ENCODE results near the gene MEGF10. TPM values are rescaled to one million over a fixed set of nuclear protein-coding genes. Genes with fewer than 3 reads are reported as not detected.

MEGF10 gene
- polyA plus RNA-seq, 1 experiment: not detected

DNA sequence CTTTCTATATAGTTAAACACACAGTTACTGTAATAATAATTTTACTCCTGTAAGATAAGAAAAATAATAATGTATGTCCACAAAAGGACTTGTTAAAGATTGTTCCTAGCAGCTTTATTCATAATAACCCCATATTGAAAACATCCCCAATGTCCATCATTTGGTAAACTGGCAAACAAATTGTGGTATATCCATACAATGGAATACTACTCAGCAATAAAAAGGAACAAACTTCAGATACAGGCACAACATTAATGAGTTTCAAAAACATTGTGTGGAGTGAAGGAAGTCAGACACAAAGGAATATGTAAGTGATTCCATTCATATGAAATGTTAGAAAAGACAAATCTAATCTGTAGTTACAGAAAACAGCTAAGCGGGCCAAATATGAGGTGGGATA is 1.9 kb upstream of the MEGF10 start:
- no peaks in the 10 kb centered on the region for H3K36me3 ChIP-seq (ENCODE audit: control insufficient read depth, insufficient read depth, low read length)
- no peak for TF ChIP-seq CTCF (IDR thresholded peaks at IDR 0.05; ENCODE audit: insufficient read depth, low read depth, low read length)
- POLR2A ChIA-PET: no interaction called here
- no peak for DNase-seq (ENCODE audit: low read depth)
- no peak overlapping the region for H3K4me3 ChIP-seq (ENCODE audit: low read depth, low read length)
- H3K27me3 ChIP-seq (ENCODE audit: control insufficient read depth, insufficient read depth, low read length): peaks cover 14% of the 10 kb centered on the region
- CTCF ChIA-PET: interaction anchor here (1.2 to 1.4 kb wide), 3 partner anchors 24 to 205 kb away, joined by 3 to 6 read pairs (median 4); no protein-coding TSS in a partner anchor

GRCh38 chr5:127290946-127291693 is 524 bp downstream of the MEGF10 start:
- ChIA-PET CTCF (interaction anchor here (0.6 to 1.5 kb wide), 2 partner anchors 202 to 452 kb away, joined by 3 to 6 read pairs; no protein-coding TSS in a partner anchor), POLR2A (no interaction called here)
- Histone ChIP-seq H3K36me3 (ENCODE audit: control insufficient read depth, insufficient read depth, low read length) (no peaks in the 10 kb centered on the region), H3K27me3 (ENCODE audit: control insufficient read depth, insufficient read depth, low read length) (peaks cover 16% of the 10 kb centered on the region), H3K4me3 (ENCODE audit: low read depth, low read length) (no peak overlapping the region)
- DNase-seq (ENCODE audit: low read depth): no peak
- no peak for TF ChIP-seq CTCF (IDR thresholded peaks at IDR 0.05; ENCODE audit: insufficient read depth, low read depth, low read length)

GRCh38 chr5:127292030-127292735 is 1.6 kb downstream of the MEGF10 start:
- ChIA-PET POLR2A (interaction anchor here (0.6 kb wide), 1 partner anchor 1811 kb away, joined by 5 read pairs; no protein-coding TSS in a partner anchor), CTCF (interaction anchor here (1.0 to 1.8 kb wide), 4 partner anchors 15 to 201 kb away, joined by 3 to 6 read pairs (median 4); no protein-coding TSS in a partner anchor)
- TF ChIP-seq CTCF (IDR thresholded peaks at IDR 0.05; ENCODE audit: insufficient read depth, low read depth, low read length): no peak
- Histone ChIP-seq H3K36me3 (ENCODE audit: control insufficient read depth, insufficient read depth, low read length) (no peaks in the 10 kb centered on the region), H3K4me3 (ENCODE audit: low read depth, low read length) (no peak overlapping the region), H3K27me3 (ENCODE audit: control insufficient read depth, insufficient read depth, low read length) (peaks cover 16% of the 10 kb centered on the region)
- no peak for DNase-seq (ENCODE audit: low read depth)

GRCh38 chr5:127293373-127293772 is 2.8 kb downstream of the MEGF10 start:
- no peaks in the 10 kb centered on the region for H3K36me3 ChIP-seq (ENCODE audit: control insufficient read depth, insufficient read depth, low read length)
- peaks cover 16% of the 10 kb centered on the region for H3K27me3 ChIP-seq (ENCODE audit: control insufficient read depth, insufficient read depth, low read length)
- no peak overlapping the region for H3K4me3 ChIP-seq (ENCODE audit: low read depth, low read length)
- POLR2A ChIA-PET: no interaction called here
- TF ChIP-seq CTCF (IDR thresholded peaks at IDR 0.05; ENCODE audit: insufficient read depth, low read depth, low read length): no peak
- no peak for DNase-seq (ENCODE audit: low read depth)
- CTCF ChIA-PET: interaction anchor here (1.0 to 1.8 kb wide), 4 partner anchors 13 to 199 kb away, joined by 3 to 5 read pairs (median 4); no protein-coding TSS in a partner anchor

DNA sequence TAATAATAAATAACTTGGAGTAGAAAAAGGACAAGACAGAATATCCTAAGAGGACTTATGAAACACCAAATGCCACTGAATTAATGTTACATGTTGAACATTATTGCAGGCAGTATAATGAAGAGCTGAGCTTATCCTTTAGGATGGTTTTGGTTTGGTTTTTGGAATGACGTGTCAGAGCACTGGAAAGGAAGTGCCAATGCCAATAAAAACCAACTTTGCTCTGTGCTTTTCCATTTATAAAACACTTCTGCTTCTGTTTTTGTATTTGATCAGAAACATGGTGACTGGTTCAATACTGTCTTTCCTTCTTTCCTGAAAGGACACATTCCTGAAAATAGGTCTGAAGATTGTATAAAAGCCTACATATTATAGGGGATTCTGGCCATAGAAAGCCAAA is 4.2 kb downstream of the MEGF10 start:
- CTCF ChIA-PET: interaction anchor here (0.6 to 1.6 kb wide), 3 partner anchors 10 to 198 kb away, joined by 3 to 5 read pairs (median 4); no protein-coding TSS in a partner anchor
- DNase-seq (ENCODE audit: low read depth): no peak
- Histone ChIP-seq H3K4me3 (ENCODE audit: low read depth, low read length) (no peak overlapping the region), H3K27me3 (ENCODE audit: control insufficient read depth, insufficient read depth, low read length) (peaks cover 18% of the 10 kb centered on the region), H3K36me3 (ENCODE audit: control insufficient read depth, insufficient read depth, low read length) (no peaks in the 10 kb centered on the region)
- no peak for TF ChIP-seq CTCF (IDR thresholded peaks at IDR 0.05; ENCODE audit: insufficient read depth, low read depth, low read length)
- POLR2A ChIA-PET: no interaction called here

All from BJ (cell line).